Naive thymus-derived CD4-positive, alpha-beta T cell (primary cell): ENCODE results near the gene KCNIP4. TPM values are rescaled to one million over a fixed set of nuclear protein-coding genes. Genes with fewer than 3 reads are reported as not detected.

Source experiments
- ATAC-seq: fragments of 150-1000 bp; cut with Tn5 transposase; 2 replicates; pipeline ENCODE4 v1.10.0; 2021; ENCODE audit warnings: mild to moderate bottlenecking, moderate library complexity
- CTCF ChIA-PET: fragments of 350-600 bp; sonication (Branson Sonifier 250); formaldehyde crosslinking; loops from one replicate; lab custom pipeline; 2021; ENCODE audit warnings: antibody characterized with exemption; lab: Charles Lee
- POLR2A ChIA-PET: fragments of 350-600 bp; sonication (Branson Sonifier 250); formaldehyde crosslinking; loops from one replicate; lab custom pipeline; 2021; ENCODE audit warnings: antibody characterized with exemption, inconsistent platforms; lab: Charles Lee
- DNase-seq, 9 donors: peaks; one replicate each; pipeline versions ENCODE4 v3.0.0 to v3.0.0-alpha.2; 2020 to 2022; ENCODE audit warnings: mixed read lengths in 1 of 9
- H3K27ac ChIP-seq: one replicate; pipeline ENCODE4 v1.7.0; 2013; ENCODE audit warnings: mild to moderate bottlenecking, low read depth, low read length, moderate library complexity
- H3K27me3 ChIP-seq, 2 donors: one replicate each; pipeline ENCODE4 v1.7.0; 2013; ENCODE audit warnings: low read length in 2 of 2, mild to moderate bottlenecking in 2 of 2, moderate library complexity in 2 of 2; ENCODE audit not compliant: control insufficient read depth in 2 of 2, insufficient read depth in 2 of 2
- H3K36me3 ChIP-seq, 3 experiments: 1 replicate in 2 of 3; 2 replicates in 1 of 3; pipeline ENCODE4 v1.7.0; 2013; ENCODE audit warnings: low read length in 3 of 3, mild to moderate bottlenecking in 3 of 3, moderate library complexity in 1 of 3; ENCODE audit not compliant: insufficient read depth in 3 of 3, control insufficient read depth in 2 of 3
- H3K4me1 ChIP-seq, 2 donors: one replicate each; pipeline ENCODE4 v1.7.0; 2013; ENCODE audit warnings: low read length in 2 of 2, mild to moderate bottlenecking in 2 of 2, moderate library complexity in 1 of 2; ENCODE audit not compliant: control insufficient read depth in 2 of 2, insufficient read depth in 2 of 2
- H3K4me3 ChIP-seq: 2 replicates; pipeline ENCODE4 v1.7.0; 2013; ENCODE audit warnings: mild to moderate bottlenecking, low read length
- H3K9me3 ChIP-seq, 3 experiments: 1 replicate in 2 of 3; 2 replicates in 1 of 3; pipeline ENCODE4 v1.7.0; 2013; ENCODE audit warnings: low read length in 3 of 3; ENCODE audit not compliant: control insufficient read depth in 2 of 3
- H3K27ac Mint-ChIP-seq, 9 donors: one replicate each; pipeline ENCODE4 v1.8.0; 2020 to 2022; ENCODE audit warnings: mixed read lengths in 9 of 9, mild to moderate bottlenecking in 8 of 9, moderate library complexity in 5 of 9, inconsistent platforms in 2 of 9
- H3K27me3 Mint-ChIP-seq, 5 donors: one replicate each; pipeline ENCODE4 v1.8.0; 2021 to 2022; ENCODE audit warnings: mixed read lengths in 5 of 5, mild to moderate bottlenecking in 1 of 5
- H3K36me3 Mint-ChIP-seq, 5 donors: one replicate each; pipeline ENCODE4 v1.8.0; 2020 to 2022; ENCODE audit warnings: mixed read lengths in 5 of 5, mild to moderate bottlenecking in 3 of 5, inconsistent platforms in 1 of 5
- H3K4me1 Mint-ChIP-seq, 7 donors: one replicate each; pipeline ENCODE4 v1.8.0; 2020 to 2022; ENCODE audit warnings: mixed read lengths in 7 of 7, mild to moderate bottlenecking in 3 of 7, inconsistent platforms in 1 of 7
- H3K4me3 Mint-ChIP-seq, 10 donors: one replicate each; pipeline ENCODE4 v1.8.0; 2020 to 2022; ENCODE audit warnings: mild to moderate bottlenecking in 10 of 10, mixed read lengths in 10 of 10, moderate library complexity in 6 of 10, inconsistent platforms in 2 of 10
- H3K9me3 Mint-ChIP-seq, 11 donors: one replicate each; pipeline ENCODE4 v1.8.0; 2020 to 2022; ENCODE audit warnings: mixed read lengths in 11 of 11, mild to moderate bottlenecking in 4 of 11, inconsistent platforms in 1 of 11, moderate library complexity in 1 of 11
- intact Hi-C, 2 donors: fragments of 100-400 bp; cut with micrococcal nuclease; formaldehyde crosslinking; loops; one replicate each; pipeline ENCODE4 v1.15.1; 2023
- polyA plus RNA-seq, 2 donors: library from polyadenylated mRNA; unstranded; fragments of 300-500 nt; fragmentation: Illumina TruSeq; gene quantifications; one replicate each; pipeline ENCODE4 v1.2.3, GENCODE V29; 2021
- total RNA-seq, 6 experiments: library from RNA in 5 of 6; stranded (reverse) in 5 of 6; gene quantifications; 1 replicate in 5 of 6; 2 replicates in 1 of 6; pipeline ENCODE4 v1.2.3 and lab custom pipeline; 2021 to 2026

The KCNIP4 gene
- total and polyA plus RNA-seq, 7 experiments from 2014 or later = 0.29 TPM; not detected in 6

DNA sequence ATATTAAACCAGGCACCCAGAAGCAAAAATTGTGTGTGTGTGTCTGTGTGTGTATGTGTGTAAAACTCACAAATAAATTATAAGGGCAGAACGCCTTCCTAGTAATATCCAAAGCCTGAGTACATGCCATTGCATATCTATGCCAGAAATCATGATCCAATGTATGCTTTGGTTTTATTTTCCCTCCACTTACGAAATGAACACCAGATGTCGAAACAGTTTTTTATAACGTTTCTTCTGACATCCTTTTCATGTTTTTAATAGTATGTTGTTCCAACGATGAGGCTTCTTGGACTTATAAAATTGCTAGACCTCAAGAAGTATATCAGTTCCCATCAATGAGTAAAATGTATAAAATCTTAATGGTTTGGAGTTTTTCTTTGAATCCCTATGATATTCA is 55.4 kb downstream of the KCNIP4 start:
- Histone ChIP-seq H3K36me3 (no peaks in the 10 kb centered on the region), H3K9me3 (peaks cover 0 to 3% (median 0%) of the 10 kb centered on the region in 3 experiments), H3K4me3 (no peak overlapping the region), H3K4me1 (no peaks in the 10 kb centered on the region), H3K27ac (no peak overlapping the region), H3K27me3 (no peaks in the 10 kb centered on the region)
- DNase-seq (no peak), ATAC-seq (no peak)
- no peak overlapping the region for H3K27ac Mint-ChIP-seq
- peaks cover 0 to 18% (median 8%) of the 10 kb centered on the region in 11 donors for H3K9me3 Mint-ChIP-seq
- POLR2A ChIA-PET = no interaction called here
- H3K4me3 Mint-ChIP-seq = no peak overlapping the region
- intact Hi-C loops = no loop called here
- H3K36me3 Mint-ChIP-seq = peaks cover 0 to 4% (median 0%) of the 10 kb centered on the region in 5 donors
- H3K4me1 Mint-ChIP-seq = no peaks in the 10 kb centered on the region
- CTCF ChIA-PET = no interaction called here
- no peaks in the 10 kb centered on the region for H3K27me3 Mint-ChIP-seq

DNA sequence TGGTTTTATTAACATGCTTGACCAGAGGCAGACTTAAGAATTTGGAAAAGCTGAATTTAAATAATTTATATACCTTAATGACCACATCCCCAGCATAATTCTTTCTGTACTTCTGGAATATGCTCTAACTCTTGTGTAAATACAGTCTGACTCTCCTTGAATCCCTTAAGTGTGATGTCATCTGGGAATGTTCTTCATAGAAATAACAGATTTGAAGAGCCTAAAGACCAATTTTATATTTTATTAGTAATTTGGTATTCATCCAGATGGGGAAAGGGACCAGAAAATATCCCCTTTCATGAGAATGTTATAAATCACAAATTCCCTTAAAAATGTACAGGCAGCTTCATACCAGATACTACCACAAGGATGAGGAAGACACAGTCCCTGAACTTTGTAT is 58.3 kb downstream of the KCNIP4 start:
- H3K27me3 ChIP-seq = no peaks in the 10 kb centered on the region
- H3K9me3 ChIP-seq = no peaks in the 10 kb centered on the region
- H3K27me3 Mint-ChIP-seq = no peaks in the 10 kb centered on the region
- POLR2A ChIA-PET = no interaction called here
- no peak for ATAC-seq
- H3K4me3 ChIP-seq = no peak overlapping the region
- peaks cover 0 to 6% (median 0%) of the 10 kb centered on the region in 11 donors for H3K9me3 Mint-ChIP-seq
- no peak for DNase-seq
- H3K27ac Mint-ChIP-seq = no peak overlapping the region
- H3K36me3 ChIP-seq = no peaks in the 10 kb centered on the region
- no peak overlapping the region for H3K27ac ChIP-seq
- H3K4me1 ChIP-seq = no peaks in the 10 kb centered on the region
- intact Hi-C loops = no loop called here
- CTCF ChIA-PET = no interaction called here
- H3K36me3 Mint-ChIP-seq = no peaks in the 10 kb centered on the region
- H3K4me1 Mint-ChIP-seq = no peaks in the 10 kb centered on the region
- no peak overlapping the region for H3K4me3 Mint-ChIP-seq

DNA sequence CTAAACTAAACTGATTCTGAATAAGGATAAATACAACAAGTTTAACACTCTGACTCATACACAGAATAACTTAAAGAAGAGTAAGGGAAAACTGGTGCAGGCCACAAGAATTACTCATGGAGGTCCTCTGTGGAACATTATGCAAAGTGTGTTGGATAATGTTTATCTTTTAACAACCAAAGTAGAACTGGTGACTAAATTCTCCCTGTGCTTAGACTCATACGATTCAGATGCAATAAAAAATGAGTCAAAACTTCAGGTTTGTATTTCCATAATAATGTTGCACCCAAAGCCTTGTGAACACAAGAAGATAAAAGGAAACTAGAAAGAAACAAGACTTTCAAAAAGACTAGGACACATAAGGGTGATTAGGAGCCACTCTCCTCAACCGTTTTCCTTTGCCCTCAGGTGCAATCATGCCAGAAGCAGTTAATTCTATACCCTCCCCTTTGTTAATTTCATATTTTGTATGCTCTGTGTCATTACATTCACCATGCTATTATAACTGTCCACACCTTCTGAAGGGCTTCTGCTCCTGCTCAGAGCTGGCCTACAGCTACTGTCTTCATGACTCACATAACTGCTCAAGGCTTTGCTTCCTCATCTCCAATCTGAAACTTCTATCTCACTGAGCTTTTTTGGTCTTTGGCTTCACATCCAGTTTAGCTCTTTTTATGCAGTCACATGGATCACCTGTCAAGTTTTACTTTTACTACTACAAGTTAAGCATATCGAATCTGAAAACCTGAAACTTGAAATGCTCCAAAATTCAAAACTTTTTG is 60.2 kb downstream of the KCNIP4 start:
- no peak overlapping the region for H3K4me3 ChIP-seq
- POLR2A ChIA-PET = no interaction called here
- ATAC-seq (no peak), DNase-seq (no peak)
- H3K4me3 Mint-ChIP-seq = no peak overlapping the region
- no peaks in the 10 kb centered on the region for H3K27me3 Mint-ChIP-seq
- intact Hi-C loops = no loop called here
- no peak overlapping the region for H3K27ac Mint-ChIP-seq
- no peaks in the 10 kb centered on the region for H3K4me1 Mint-ChIP-seq
- no peaks in the 10 kb centered on the region for H3K4me1 ChIP-seq
- CTCF ChIA-PET = no interaction called here
- no peaks in the 10 kb centered on the region for H3K9me3 ChIP-seq
- H3K27me3 ChIP-seq = no peaks in the 10 kb centered on the region
- H3K9me3 Mint-ChIP-seq = peaks cover 0 to 8% (median 3%) of the 10 kb centered on the region in 11 donors
- H3K27ac ChIP-seq = no peak overlapping the region
- H3K36me3 ChIP-seq = no peaks in the 10 kb centered on the region
- no peaks in the 10 kb centered on the region for H3K36me3 Mint-ChIP-seq

DNA sequence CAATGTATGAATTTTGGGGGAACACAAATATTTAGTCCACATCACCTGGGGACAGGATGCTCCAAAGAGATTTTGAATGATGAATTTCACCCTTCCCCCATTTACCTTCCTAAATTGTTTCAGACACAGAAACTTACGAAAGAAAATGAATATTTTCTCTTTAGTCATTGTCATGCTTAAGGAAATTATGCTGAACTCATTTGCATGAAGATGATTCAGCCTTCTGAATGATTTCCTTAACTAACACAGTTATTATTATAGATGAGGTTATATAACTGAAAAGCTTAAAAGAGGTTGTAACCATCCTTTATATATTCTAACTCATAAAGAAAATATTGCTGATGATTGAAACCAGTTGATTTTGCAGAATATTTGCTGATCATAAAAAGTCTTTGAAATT is 61.1 kb downstream of the KCNIP4 start:
- Mint-ChIP-seq H3K9me3 (peaks cover 0 to 8% (median 2%) of the 10 kb centered on the region in 11 donors), H3K27me3 (no peaks in the 10 kb centered on the region), H3K4me1 (no peaks in the 10 kb centered on the region), H3K4me3 (no peak overlapping the region), H3K36me3 (no peaks in the 10 kb centered on the region), H3K27ac (no peak overlapping the region)
- no peak overlapping the region for H3K4me3 ChIP-seq
- no peak for DNase-seq
- ATAC-seq = no peak
- no peaks in the 10 kb centered on the region for H3K27me3 ChIP-seq
- no peak overlapping the region for H3K27ac ChIP-seq
- ChIA-PET POLR2A (no interaction called here), CTCF (no interaction called here)
- no peaks in the 10 kb centered on the region for H3K9me3 ChIP-seq
- no peaks in the 10 kb centered on the region for H3K36me3 ChIP-seq
- intact Hi-C loops = no loop called here
- H3K4me1 ChIP-seq = no peaks in the 10 kb centered on the region

DNA sequence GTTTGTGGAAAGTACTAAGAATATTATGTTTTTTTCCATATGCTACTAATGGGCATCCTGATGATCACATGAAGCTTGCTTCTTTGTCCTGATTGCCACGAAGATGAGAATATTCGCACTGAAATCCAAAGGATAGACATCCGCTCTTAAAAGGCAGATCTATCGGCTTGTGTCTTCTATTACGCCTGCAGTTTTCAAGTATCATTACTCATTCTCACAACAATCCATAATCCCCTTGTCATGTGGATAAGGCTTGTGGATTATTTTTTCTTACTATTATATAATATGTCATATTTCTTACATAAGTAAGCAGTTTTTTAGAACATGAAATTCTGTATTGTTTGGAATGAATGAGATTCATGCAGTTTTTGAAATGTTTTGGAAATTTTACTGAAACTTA is 62.8 kb downstream of the KCNIP4 start:
- no peak overlapping the region for H3K4me3 Mint-ChIP-seq
- peaks cover 0 to 12% (median 2%) of the 10 kb centered on the region in 11 donors for H3K9me3 Mint-ChIP-seq
- no peaks in the 10 kb centered on the region for H3K27me3 ChIP-seq
- intact Hi-C loops = no loop called here
- H3K36me3 Mint-ChIP-seq = no peaks in the 10 kb centered on the region
- no peak overlapping the region for H3K27ac ChIP-seq
- H3K36me3 ChIP-seq = no peaks in the 10 kb centered on the region
- DNase-seq (no peak), ATAC-seq (no peak)
- ChIA-PET POLR2A (no interaction called here), CTCF (no interaction called here)
- H3K27ac Mint-ChIP-seq = no peak overlapping the region
- H3K9me3 ChIP-seq = no peaks in the 10 kb centered on the region
- no peak overlapping the region for H3K4me3 ChIP-seq
- H3K4me1 ChIP-seq = no peaks in the 10 kb centered on the region
- no peaks in the 10 kb centered on the region for H3K4me1 Mint-ChIP-seq
- H3K27me3 Mint-ChIP-seq = no peaks in the 10 kb centered on the region

DNA sequence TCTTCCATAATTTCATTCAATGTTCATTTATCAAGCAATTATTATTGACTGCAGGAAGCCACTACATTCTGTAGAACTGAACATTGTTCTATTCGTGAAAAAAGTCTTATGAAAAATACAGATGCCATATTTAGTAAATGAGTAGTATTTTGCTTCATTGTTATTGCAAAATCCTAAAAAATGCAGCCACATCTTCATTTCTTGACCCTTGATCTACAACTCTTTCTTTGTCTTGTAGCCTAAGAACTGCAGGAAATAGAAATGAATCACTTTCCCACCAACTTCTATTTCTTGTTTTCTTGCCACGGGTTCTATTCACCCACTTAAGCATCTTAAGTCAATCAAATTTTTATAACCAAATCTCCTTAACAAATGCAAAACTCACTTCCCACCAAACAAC is 63.3 kb downstream of the KCNIP4 start:
- Mint-ChIP-seq H3K4me1 (no peaks in the 10 kb centered on the region), H3K36me3 (no peaks in the 10 kb centered on the region), H3K9me3 (peaks cover 0 to 12% (median 2%) of the 10 kb centered on the region in 11 donors), H3K27me3 (no peaks in the 10 kb centered on the region), H3K4me3 (no peak overlapping the region), H3K27ac (no peak overlapping the region)
- intact Hi-C loops = no loop called here
- no peak for DNase-seq
- H3K4me3 ChIP-seq = no peak overlapping the region
- POLR2A ChIA-PET = no interaction called here
- no peaks in the 10 kb centered on the region for H3K4me1 ChIP-seq
- H3K9me3 ChIP-seq = no peaks in the 10 kb centered on the region
- no peaks in the 10 kb centered on the region for H3K27me3 ChIP-seq
- ATAC-seq = no peak
- no peaks in the 10 kb centered on the region for H3K36me3 ChIP-seq
- H3K27ac ChIP-seq = no peak overlapping the region
- CTCF ChIA-PET = no interaction called here

DNA sequence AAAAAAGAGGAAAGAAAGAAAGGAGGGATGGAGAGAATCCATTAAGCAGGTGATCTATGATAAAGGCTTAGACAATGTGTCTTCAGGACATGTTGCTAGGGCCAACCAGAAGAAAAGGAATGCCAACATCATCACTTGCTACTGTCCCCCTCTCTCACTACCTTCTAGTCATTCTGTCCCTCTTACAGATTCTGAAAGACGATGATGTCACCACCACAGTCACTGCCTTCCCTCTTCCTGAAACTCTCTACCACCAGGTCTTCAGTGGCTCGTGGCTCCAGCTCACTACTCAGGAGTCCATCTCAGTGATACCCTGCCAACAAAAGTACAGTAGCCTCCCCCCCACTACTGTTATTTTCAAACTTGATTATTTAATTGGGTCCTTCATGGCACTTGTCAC is 64.0 kb downstream of the KCNIP4 start:
- Histone ChIP-seq H3K4me1 (no peaks in the 10 kb centered on the region), H3K4me3 (no peak overlapping the region), H3K36me3 (no peaks in the 10 kb centered on the region), H3K9me3 (no peaks in the 10 kb centered on the region), H3K27ac (no peak overlapping the region), H3K27me3 (no peaks in the 10 kb centered on the region)
- ATAC-seq = no peak
- Mint-ChIP-seq H3K27ac (no peak overlapping the region), H3K9me3 (peaks cover 0 to 12% (median 2%) of the 10 kb centered on the region in 11 donors), H3K27me3 (no peaks in the 10 kb centered on the region), H3K4me3 (no peak overlapping the region), H3K4me1 (no peaks in the 10 kb centered on the region), H3K36me3 (no peaks in the 10 kb centered on the region)
- no peak for DNase-seq
- CTCF ChIA-PET = no interaction called here
- intact Hi-C loops = no loop called here
- POLR2A ChIA-PET = no interaction called here
